Measurements from ENCODE around the gene EFNA1. TPM values are rescaled to one million over a fixed set of nuclear protein-coding genes. Genes with fewer than 3 reads are reported as not detected.

EFNA1 gene
- polyA plus RNA-seq, 1 donor from 2014 or later: 0.50 TPM

GRCh38 chr1:155107309-155108264, 20.1 kb upstream of the EFNA1 start:
- Histone ChIP-seq H3K36me3 (ENCODE audit: insufficient read depth, low read length) (no peaks in the 10 kb centered on the region), H3F3A (ENCODE audit: insufficient read depth, low read length, poor library complexity, severe bottlenecking) (no peaks in the 10 kb centered on the region), H3K27ac (ENCODE audit: low read length) (no peak overlapping the region), H3K9me3 (ENCODE audit: low read length) (no peaks in the 10 kb centered on the region), H2AFZ (ENCODE audit: low read depth, low read length) (no peak overlapping the region), H3K79me2 (replicated peaks; ENCODE audit: insufficient read depth, low read length) (no peaks in the 10 kb centered on the region), H3K9me2 (ENCODE audit: insufficient read depth, low read length) (no peaks in the 10 kb centered on the region), H3K27me3 (ENCODE audit: insufficient read depth, low read depth, low read length) (no peaks in the 10 kb centered on the region), H4K20me1 (ENCODE audit: insufficient read depth) (no peaks in the 10 kb centered on the region), H3K4me2 (ENCODE audit: low read length) (no peak overlapping the region), H3K4me3 (ENCODE audit: low read length) (no peak overlapping the region), H3K9ac (ENCODE audit: low read length) (no peak overlapping the region)
- no peak for TF ChIP-seq SMC3 (conservative IDR thresholded peaks at IDR 0.05; ENCODE audit: poor library complexity)
- TF ChIP-seq TAF1 (IDR thresholded peaks at IDR 0.05; ENCODE audit: low read depth): no peak
- TF ChIP-seq EP300 (conservative IDR thresholded peaks at IDR 0.05; ENCODE audit: poor library complexity, severe bottlenecking): no peak
- TF ChIP-seq, protein P1, sequence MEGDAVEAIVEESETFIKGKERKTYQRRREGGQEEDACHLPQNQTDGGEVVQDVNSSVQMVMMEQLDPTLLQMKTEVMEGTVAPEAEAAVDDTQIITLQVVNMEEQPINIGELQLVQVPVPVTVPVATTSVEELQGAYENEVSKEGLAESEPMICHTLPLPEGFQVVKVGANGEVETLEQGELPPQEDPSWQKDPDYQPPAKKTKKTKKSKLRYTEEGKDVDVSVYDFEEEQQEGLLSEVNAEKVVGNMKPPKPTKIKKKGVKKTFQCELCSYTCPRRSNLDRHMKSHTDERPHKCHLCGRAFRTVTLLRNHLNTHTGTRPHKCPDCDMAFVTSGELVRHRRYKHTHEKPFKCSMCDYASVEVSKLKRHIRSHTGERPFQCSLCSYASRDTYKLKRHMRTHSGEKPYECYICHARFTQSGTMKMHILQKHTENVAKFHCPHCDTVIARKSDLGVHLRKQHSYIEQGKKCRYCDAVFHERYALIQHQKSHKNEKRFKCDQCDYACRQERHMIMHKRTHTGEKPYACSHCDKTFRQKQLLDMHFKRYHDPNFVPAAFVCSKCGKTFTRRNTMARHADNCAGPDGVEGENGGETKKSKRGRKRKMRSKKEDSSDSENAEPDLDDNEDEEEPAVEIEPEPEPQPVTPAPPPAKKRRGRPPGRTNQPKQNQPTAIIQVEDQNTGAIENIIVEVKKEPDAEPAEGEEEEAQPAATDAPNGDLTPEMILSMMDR (IDR thresholded peaks at IDR 0.05; ENCODE audit: poor library complexity, severe bottlenecking): no peak
- TF ChIP-seq EZH2 (IDR thresholded peaks at IDR 0.05; ENCODE audit: borderline replicate concordance, insufficient read depth, low read length, poor library complexity, severe bottlenecking): no peak
- no peak for TF ChIP-seq RAD21 (conservative IDR thresholded peaks at IDR 0.05)
- TF ChIP-seq POLR2AphosphoS5 (IDR thresholded peaks at IDR 0.05): no peak

DNA sequence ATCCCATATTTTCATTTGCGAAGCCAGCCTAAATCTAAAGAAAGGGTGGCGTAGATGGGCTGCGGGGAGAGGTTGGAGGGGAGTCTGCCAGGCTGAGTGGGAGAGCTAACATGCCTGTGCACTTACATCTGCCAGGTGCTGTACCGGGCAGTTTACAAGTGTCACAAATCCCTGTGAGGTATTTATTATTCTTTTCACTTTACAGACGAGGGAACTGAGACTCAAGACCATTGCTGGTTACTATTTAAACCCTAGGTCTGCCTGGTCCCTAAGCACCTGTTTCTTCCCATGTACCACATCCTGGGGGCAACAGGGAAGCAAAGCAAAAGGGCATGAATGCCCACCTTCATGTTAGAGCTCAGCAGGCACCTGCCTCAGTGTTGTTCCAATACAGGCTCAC, 19.4 kb upstream of the EFNA1 start:
- Histone ChIP-seq H3K9me2 (ENCODE audit: insufficient read depth, low read length) (no peaks in the 10 kb centered on the region), H3K27ac (ENCODE audit: low read length) (no peak overlapping the region), H3K9me3 (ENCODE audit: low read length) (no peaks in the 10 kb centered on the region), H3F3A (ENCODE audit: insufficient read depth, low read length, poor library complexity, severe bottlenecking) (no peaks in the 10 kb centered on the region), H3K4me3 (ENCODE audit: low read length) (no peak overlapping the region), H3K4me2 (ENCODE audit: low read length) (no peak overlapping the region), H3K9ac (ENCODE audit: low read length) (no peak overlapping the region), H3K79me2 (replicated peaks; ENCODE audit: insufficient read depth, low read length) (no peaks in the 10 kb centered on the region), H2AFZ (ENCODE audit: low read depth, low read length) (no peak overlapping the region), H3K36me3 (ENCODE audit: insufficient read depth, low read length) (no peaks in the 10 kb centered on the region), H3K27me3 (ENCODE audit: insufficient read depth, low read depth, low read length) (no peaks in the 10 kb centered on the region), H4K20me1 (ENCODE audit: insufficient read depth) (no peaks in the 10 kb centered on the region)
- TF ChIP-seq EZH2 (IDR thresholded peaks at IDR 0.05; ENCODE audit: borderline replicate concordance, insufficient read depth, low read length, poor library complexity, severe bottlenecking) (no peak), SMC3 (conservative IDR thresholded peaks at IDR 0.05; ENCODE audit: poor library complexity) (no peak)
- TF ChIP-seq, protein P1 (IDR thresholded peaks at IDR 0.05; ENCODE audit: poor library complexity, severe bottlenecking): no peak

DNA sequence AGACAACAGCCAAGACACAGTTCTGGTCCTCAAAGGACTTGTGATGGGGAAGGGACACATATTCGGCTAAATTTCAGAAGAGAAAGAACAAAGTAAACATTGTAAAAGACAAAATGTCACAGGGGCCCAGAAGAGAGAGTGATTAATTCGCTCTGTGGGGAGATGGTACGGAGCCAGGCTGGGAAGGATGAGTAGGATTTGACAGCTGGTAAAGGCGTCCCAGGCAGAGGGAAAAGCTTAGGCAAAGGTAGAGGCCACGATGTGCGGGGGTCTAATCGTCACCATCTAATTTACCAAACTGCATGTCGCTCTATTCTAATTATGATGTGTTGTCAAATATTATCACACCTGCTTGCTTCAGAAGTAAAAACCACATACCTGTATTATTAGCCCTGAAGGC, 17.3 kb upstream of the EFNA1 start:
- H3K27ac ChIP-seq (ENCODE audit: low read length): no peak overlapping the region
- TF ChIP-seq EZH2 (IDR thresholded peaks at IDR 0.05; ENCODE audit: borderline replicate concordance, insufficient read depth, low read length, poor library complexity, severe bottlenecking) (no peak), MXI1 (conservative IDR thresholded peaks at IDR 0.05; ENCODE audit: poor library complexity, severe bottlenecking) (no peak), EP300 (conservative IDR thresholded peaks at IDR 0.05; ENCODE audit: poor library complexity, severe bottlenecking) (no peak), SMC3 (conservative IDR thresholded peaks at IDR 0.05; ENCODE audit: poor library complexity) (no peak), POLR2AphosphoS5 (IDR thresholded peaks at IDR 0.05) (no peak), RAD21 (conservative IDR thresholded peaks at IDR 0.05) (no peak)
- TF ChIP-seq, protein P2, sequence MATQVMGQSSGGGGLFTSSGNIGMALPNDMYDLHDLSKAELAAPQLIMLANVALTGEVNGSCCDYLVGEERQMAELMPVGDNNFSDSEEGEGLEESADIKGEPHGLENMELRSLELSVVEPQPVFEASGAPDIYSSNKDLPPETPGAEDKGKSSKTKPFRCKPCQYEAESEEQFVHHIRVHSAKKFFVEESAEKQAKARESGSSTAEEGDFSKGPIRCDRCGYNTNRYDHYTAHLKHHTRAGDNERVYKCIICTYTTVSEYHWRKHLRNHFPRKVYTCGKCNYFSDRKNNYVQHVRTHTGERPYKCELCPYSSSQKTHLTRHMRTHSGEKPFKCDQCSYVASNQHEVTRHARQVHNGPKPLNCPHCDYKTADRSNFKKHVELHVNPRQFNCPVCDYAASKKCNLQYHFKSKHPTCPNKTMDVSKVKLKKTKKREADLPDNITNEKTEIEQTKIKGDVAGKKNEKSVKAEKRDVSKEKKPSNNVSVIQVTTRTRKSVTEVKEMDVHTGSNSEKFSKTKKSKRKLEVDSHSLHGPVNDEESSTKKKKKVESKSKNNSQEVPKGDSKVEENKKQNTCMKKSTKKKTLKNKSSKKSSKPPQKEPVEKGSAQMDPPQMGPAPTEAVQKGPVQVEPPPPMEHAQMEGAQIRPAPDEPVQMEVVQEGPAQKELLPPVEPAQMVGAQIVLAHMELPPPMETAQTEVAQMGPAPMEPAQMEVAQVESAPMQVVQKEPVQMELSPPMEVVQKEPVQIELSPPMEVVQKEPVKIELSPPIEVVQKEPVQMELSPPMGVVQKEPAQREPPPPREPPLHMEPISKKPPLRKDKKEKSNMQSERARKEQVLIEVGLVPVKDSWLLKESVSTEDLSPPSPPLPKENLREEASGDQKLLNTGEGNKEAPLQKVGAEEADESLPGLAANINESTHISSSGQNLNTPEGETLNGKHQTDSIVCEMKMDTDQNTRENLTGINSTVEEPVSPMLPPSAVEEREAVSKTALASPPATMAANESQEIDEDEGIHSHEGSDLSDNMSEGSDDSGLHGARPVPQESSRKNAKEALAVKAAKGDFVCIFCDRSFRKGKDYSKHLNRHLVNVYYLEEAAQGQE (IDR thresholded peaks at IDR 0.05; ENCODE audit: borderline replicate concordance): no peak
- no peaks in the 10 kb centered on the region for H3K79me2 ChIP-seq (replicated peaks; ENCODE audit: insufficient read depth, low read length)
- H3K9me3 ChIP-seq (ENCODE audit: low read length): no peaks in the 10 kb centered on the region
- no peak overlapping the region for H3K9ac ChIP-seq (ENCODE audit: low read length)
- H4K20me1 ChIP-seq (ENCODE audit: insufficient read depth): no peaks in the 10 kb centered on the region
- no peaks in the 10 kb centered on the region for H3F3A ChIP-seq (ENCODE audit: insufficient read depth, low read length, poor library complexity, severe bottlenecking)
- H2AFZ ChIP-seq (ENCODE audit: low read depth, low read length): no peak overlapping the region
- H3K4me2 ChIP-seq (ENCODE audit: low read length): no peak overlapping the region
- no peaks in the 10 kb centered on the region for H3K36me3 ChIP-seq (ENCODE audit: insufficient read depth, low read length)
- no peaks in the 10 kb centered on the region for H3K27me3 ChIP-seq (ENCODE audit: insufficient read depth, low read depth, low read length)
- H3K9me2 ChIP-seq (ENCODE audit: insufficient read depth, low read length): no peaks in the 10 kb centered on the region
- no peak overlapping the region for H3K4me3 ChIP-seq (ENCODE audit: low read length)

All from neural cell (in vitro differentiated cells).